NCI-H526 treated with DMSO at 0.1 percent for 48 hours (cell line): ENCODE results near the gene COPB1.

Experiments used
- DNase-seq: peaks from one replicate; lab custom pipeline; 2025; lab: John Stamatoyannopoulos, UW

Gene COPB1

GRCh38 chr11:14503023-14503422, 3.4 kb upstream of the COPB1 start:
- no peak for DNase-seq

GRCh38 chr11:14502039-14502438, 2.4 kb upstream of the COPB1 start:
- no peak for DNase-seq

- DNase-seq: peak; percentile 52
Observed at GRCh38 chr11:14500181-14500651, 605 bp upstream of the COPB1 start.

- DNase-seq: no peak
Observed at GRCh38 chr11:14499178-14499559, 442 bp downstream of the COPB1 start.

GRCh38 chr11:14480716-14481115, 18.9 kb downstream of the COPB1 start:
- DNase-seq: no peak

GRCh38 chr11:14471127-14471526, 28.5 kb downstream of the COPB1 start:
- no peak for DNase-seq

- no peak for DNase-seq
Observed at GRCh38 chr11:14463623-14464022, 36.0 kb downstream of the COPB1 start.

- DNase-seq: no peak
Observed at GRCh38 chr11:14460147-14460546, 39.5 kb downstream of the COPB1 start.

- DNase-seq: no peak
Observed at GRCh38 chr11:14458377-14458776, 41.2 kb downstream of the COPB1 start.

- DNase-seq: no peak
Observed at GRCh38 chr11:14455648-14456430, 43.8 kb downstream of the COPB1 start.

GRCh38 chr11:14454861-14455632, 44.6 kb downstream of the COPB1 start:
- DNase-seq: no peak

GRCh38 chr11:14451825-14452224, 47.8 kb downstream of the COPB1 start:
- no peak for DNase-seq

- DNase-seq: no peak
Observed at GRCh38 chr11:14449302-14449714, 50.3 kb downstream of the COPB1 start.

- no peak for DNase-seq
Observed at GRCh38 chr11:14448240-14448639, 51.4 kb downstream of the COPB1 start.

GRCh38 chr11:14446701-14447169, 52.9 kb downstream of the COPB1 start:
- no peak for DNase-seq

- no peak for DNase-seq
Observed at GRCh38 chr11:14445542-14446530, 53.8 kb downstream of the COPB1 start.

- no peak for DNase-seq
Observed at GRCh38 chr11:14444441-14445189, 55.0 kb downstream of the COPB1 start.

- DNase-seq: no peak
Observed at GRCh38 chr11:14443638-14444037, 56.0 kb downstream of the COPB1 start.

GRCh38 chr11:14435717-14436512, 63.7 kb downstream of the COPB1 start:
- no peak for DNase-seq

GRCh38 chr11:14425621-14426020, 74.0 kb downstream of the COPB1 start:
- DNase-seq: no peak
